Stimulated activated naive CD8-positive, alpha-beta T cell treated with anti-CD3 and anti-CD28 coated beads, Interleukin-15, Interleukin-2, amounts not matched to agents 100 ng/mL and 50 ng/mL, for 24 hours (primary cell): ENCODE data around the gene TUG1.

Experiments used
- H3K27ac Mint-ChIP-seq: one replicate; pipeline ENCODE4 v1.8.0; 2021; ENCODE audit warnings: mild to moderate bottlenecking, mixed read lengths
- H3K27me3 Mint-ChIP-seq: one replicate; pipeline ENCODE4 v1.8.0; 2021; ENCODE audit warnings: mixed read lengths
- H3K36me3 Mint-ChIP-seq: one replicate; pipeline ENCODE4 v1.8.0; 2021; ENCODE audit warnings: low read depth, mixed read lengths
- H3K4me1 Mint-ChIP-seq: one replicate; pipeline ENCODE4 v1.8.0; 2021; ENCODE audit warnings: low read depth, mixed read lengths
- H3K4me3 Mint-ChIP-seq: one replicate; pipeline ENCODE4 v1.8.0; 2021; ENCODE audit warnings: mild to moderate bottlenecking, mixed read lengths
- H3K9me3 Mint-ChIP-seq: one replicate; pipeline ENCODE4 v1.8.0; 2021; ENCODE audit warnings: mixed read lengths

The TUG1 gene

GRCh38 chr22:30968924-30969531, at the start of gene TUG1:
Gene TUG1, plus strand, starts transcription at chr22:30969265.
- H3K36me3 Mint-ChIP-seq = peaks cover 80% of the 10 kb centered on the region
- peaks cover 62% of the 10 kb centered on the region for H3K4me1 Mint-ChIP-seq
- peak within 1 kb of the TSS; percentile 96 for H3K27ac Mint-ChIP-seq
- H3K27me3 Mint-ChIP-seq = no peaks in the 10 kb centered on the region
- H3K4me3 Mint-ChIP-seq = peak within 1 kb of the TSS; percentile 89
- peaks cover 37% of the 10 kb centered on the region for H3K9me3 Mint-ChIP-seq

- Mint-ChIP-seq H3K36me3 (peaks cover 10% of the 10 kb centered on the region), H3K4me1 (peaks cover 20% of the 10 kb centered on the region), H3K9me3 (no peaks in the 10 kb centered on the region), H3K4me3 (no peak overlapping the region), H3K27me3 (no peaks in the 10 kb centered on the region), H3K27ac (no peak overlapping the region)
Observed at GRCh38 chr22:30919973-30920372, 49.1 kb upstream of the TUG1 start.

GRCh38 chr22:30920407-30920806, 48.7 kb upstream of the TUG1 start:
- no peaks in the 10 kb centered on the region for H3K27me3 Mint-ChIP-seq
- no peaks in the 10 kb centered on the region for H3K9me3 Mint-ChIP-seq
- no peak overlapping the region for H3K27ac Mint-ChIP-seq
- H3K36me3 Mint-ChIP-seq = peaks cover 12% of the 10 kb centered on the region
- H3K4me3 Mint-ChIP-seq = peak overlapping the region; percentile 64
- H3K4me1 Mint-ChIP-seq = peaks cover 20% of the 10 kb centered on the region

GRCh38 chr22:30921108-30921507, 48.0 kb upstream of the TUG1 start:
- peaks cover 20% of the 10 kb centered on the region for H3K4me1 Mint-ChIP-seq
- peak overlapping the region; percentile 29 for H3K27ac Mint-ChIP-seq
- no peaks in the 10 kb centered on the region for H3K9me3 Mint-ChIP-seq
- H3K4me3 Mint-ChIP-seq = peak overlapping the region; percentile 76
- peaks cover 14% of the 10 kb centered on the region for H3K36me3 Mint-ChIP-seq
- H3K27me3 Mint-ChIP-seq = no peaks in the 10 kb centered on the region

GRCh38 chr22:30922151-30922611, 46.9 kb upstream of the TUG1 start:
- H3K27me3 Mint-ChIP-seq = no peaks in the 10 kb centered on the region
- H3K4me1 Mint-ChIP-seq = peaks cover 20% of the 10 kb centered on the region
- H3K9me3 Mint-ChIP-seq = no peaks in the 10 kb centered on the region
- H3K36me3 Mint-ChIP-seq = peaks cover 25% of the 10 kb centered on the region
- H3K4me3 Mint-ChIP-seq = peak overlapping the region; percentile 76
- H3K27ac Mint-ChIP-seq = peak overlapping the region; percentile 85

GRCh38 chr22:30923168-30923900, 45.7 kb upstream of the TUG1 start:
- Mint-ChIP-seq H3K27ac (no peak overlapping the region), H3K4me1 (peaks cover 20% of the 10 kb centered on the region), H3K36me3 (peaks cover 35% of the 10 kb centered on the region), H3K4me3 (no peak overlapping the region), H3K9me3 (no peaks in the 10 kb centered on the region), H3K27me3 (no peaks in the 10 kb centered on the region)

GRCh38 chr22:30925667-30926066, 43.4 kb upstream of the TUG1 start:
- Mint-ChIP-seq H3K9me3 (no peaks in the 10 kb centered on the region), H3K4me3 (no peak overlapping the region), H3K27ac (no peak overlapping the region), H3K4me1 (peaks cover 13% of the 10 kb centered on the region), H3K27me3 (no peaks in the 10 kb centered on the region), H3K36me3 (peaks cover 43% of the 10 kb centered on the region)

- H3K36me3 Mint-ChIP-seq = peaks cover 51% of the 10 kb centered on the region
- H3K27ac Mint-ChIP-seq = peak overlapping the region; percentile 24
- no peaks in the 10 kb centered on the region for H3K27me3 Mint-ChIP-seq
- H3K4me3 Mint-ChIP-seq = no peak overlapping the region
- H3K4me1 Mint-ChIP-seq = peaks cover 7% of the 10 kb centered on the region
- no peaks in the 10 kb centered on the region for H3K9me3 Mint-ChIP-seq
Observed at GRCh38 chr22:30926706-30927105, 42.4 kb upstream of the TUG1 start.

- no peak overlapping the region for H3K27ac Mint-ChIP-seq
- H3K9me3 Mint-ChIP-seq = no peaks in the 10 kb centered on the region
Observed at GRCh38 chr22:30927806-30928205, 41.3 kb upstream of the TUG1 start.

GRCh38 chr22:30928401-30928800, 40.7 kb upstream of the TUG1 start:
- no peak overlapping the region for H3K4me3 Mint-ChIP-seq
- H3K27ac Mint-ChIP-seq = no peak overlapping the region
- H3K9me3 Mint-ChIP-seq = no peaks in the 10 kb centered on the region
- no peaks in the 10 kb centered on the region for H3K4me1 Mint-ChIP-seq
- peaks cover 57% of the 10 kb centered on the region for H3K36me3 Mint-ChIP-seq
- no peaks in the 10 kb centered on the region for H3K27me3 Mint-ChIP-seq

More at GRCh38 chr22:30927806-30928205, 41.3 kb upstream of the TUG1 start:
- Mint-ChIP-seq H3K4me1 (no peaks in the 10 kb centered on the region), H3K4me3 (no peak overlapping the region), H3K27me3 (no peaks in the 10 kb centered on the region), H3K36me3 (peaks cover 57% of the 10 kb centered on the region)

- Mint-ChIP-seq H3K27me3 (no peaks in the 10 kb centered on the region), H3K9me3 (no peaks in the 10 kb centered on the region), H3K27ac (no peak overlapping the region), H3K4me1 (no peaks in the 10 kb centered on the region), H3K36me3 (peaks cover 66% of the 10 kb centered on the region), H3K4me3 (no peak overlapping the region)
Observed at GRCh38 chr22:30930228-30930627, 38.8 kb upstream of the TUG1 start.

- H3K4me3 Mint-ChIP-seq = no peak overlapping the region
- H3K27ac Mint-ChIP-seq = no peak overlapping the region
- peaks cover 67% of the 10 kb centered on the region for H3K36me3 Mint-ChIP-seq
- H3K4me1 Mint-ChIP-seq = no peaks in the 10 kb centered on the region
- no peaks in the 10 kb centered on the region for H3K9me3 Mint-ChIP-seq
- no peaks in the 10 kb centered on the region for H3K27me3 Mint-ChIP-seq
Observed at GRCh38 chr22:30931541-30932300, 37.3 kb upstream of the TUG1 start.

GRCh38 chr22:30932661-30933060, 36.4 kb upstream of the TUG1 start:
- Mint-ChIP-seq H3K27me3 (no peaks in the 10 kb centered on the region), H3K36me3 (peaks cover 67% of the 10 kb centered on the region), H3K9me3 (no peaks in the 10 kb centered on the region), H3K27ac (no peak overlapping the region), H3K4me1 (no peaks in the 10 kb centered on the region), H3K4me3 (no peak overlapping the region)

GRCh38 chr22:30933457-30933856, 35.6 kb upstream of the TUG1 start:
- no peaks in the 10 kb centered on the region for H3K27me3 Mint-ChIP-seq
- H3K36me3 Mint-ChIP-seq = peaks cover 67% of the 10 kb centered on the region
- H3K4me1 Mint-ChIP-seq = peaks cover 3% of the 10 kb centered on the region
- H3K9me3 Mint-ChIP-seq = no peaks in the 10 kb centered on the region
- no peak overlapping the region for H3K4me3 Mint-ChIP-seq
- H3K27ac Mint-ChIP-seq = no peak overlapping the region

- Mint-ChIP-seq H3K4me1 (peaks cover 6% of the 10 kb centered on the region), H3K36me3 (peaks cover 70% of the 10 kb centered on the region), H3K9me3 (no peaks in the 10 kb centered on the region), H3K27ac (no peak overlapping the region), H3K4me3 (no peak overlapping the region), H3K27me3 (no peaks in the 10 kb centered on the region)
Observed at GRCh38 chr22:30934053-30934452, 35.0 kb upstream of the TUG1 start.
